GM18517 (cell line): ENCODE data around the gene CHN1.

Source experiments
- ATAC-seq: cut with Tn5 transposase; IDR thresholded peaks from one replicate; pipeline ENCODE4 v1.9.1; 2021; ENCODE audit warnings: mild to moderate bottlenecking, moderate library complexity; ENCODE audit not compliant: unreplicated experiment

CHN1 gene

DNA sequence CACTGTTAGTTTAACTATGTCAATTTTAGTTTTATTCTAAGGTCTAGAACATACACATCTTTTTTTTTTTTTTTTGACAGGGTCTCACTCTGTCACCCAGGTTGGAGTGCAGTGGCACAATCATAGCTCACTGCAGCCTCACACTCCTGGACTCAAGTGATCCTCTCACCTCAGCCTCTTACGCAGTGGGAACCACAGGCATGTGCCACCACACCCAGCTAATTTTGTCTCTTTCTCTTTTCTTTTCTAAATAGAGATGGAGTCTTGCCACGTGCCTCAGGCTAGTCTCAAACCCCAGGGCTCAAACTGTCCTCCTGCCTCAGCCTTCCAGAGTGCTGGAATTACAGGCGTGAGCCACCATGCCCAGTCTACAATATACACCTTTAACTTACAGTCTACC is 171.4 kb downstream of the CHN1 start:
- ATAC-seq: no peak

DNA sequence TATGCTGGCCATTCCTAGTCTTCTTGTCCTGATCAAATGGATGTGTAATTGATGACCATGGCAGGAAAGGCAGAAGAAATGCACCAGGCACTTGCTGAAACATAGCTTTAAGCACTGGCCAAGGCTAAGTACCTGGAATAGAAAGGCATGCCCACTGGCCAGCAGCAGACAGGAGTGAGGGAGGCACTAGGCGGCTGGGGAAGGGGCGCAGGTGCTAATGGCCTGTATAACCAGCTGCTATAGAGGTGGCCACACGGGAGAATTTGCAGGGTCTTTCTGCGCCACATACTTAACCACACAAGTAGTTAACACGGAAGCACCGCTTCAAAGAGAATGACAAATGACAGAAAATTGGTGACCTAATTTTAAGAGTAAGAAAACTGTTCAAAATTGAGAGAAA is 174.6 kb downstream of the CHN1 start:
- no peak for ATAC-seq

DNA sequence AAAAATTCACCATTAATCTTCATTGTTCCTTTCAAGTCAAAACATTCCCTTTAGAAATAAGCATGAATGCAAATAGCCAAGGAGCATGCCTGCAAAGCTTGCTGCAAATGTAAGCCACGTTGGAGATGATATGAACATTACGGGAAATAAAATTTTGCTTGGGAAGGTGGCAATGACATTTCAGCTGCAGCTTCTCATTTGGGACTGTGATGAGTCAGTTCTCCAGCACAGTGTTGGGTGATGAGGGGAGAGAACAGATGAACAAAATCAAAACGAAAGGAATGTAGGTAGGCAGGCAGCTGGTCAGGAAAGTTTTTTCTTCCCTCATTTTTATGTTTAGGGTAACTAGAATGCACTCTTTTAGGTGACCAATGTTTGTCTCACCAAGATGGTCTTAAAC is 175.6 kb downstream of the CHN1 start:
- ATAC-seq: no peak

DNA sequence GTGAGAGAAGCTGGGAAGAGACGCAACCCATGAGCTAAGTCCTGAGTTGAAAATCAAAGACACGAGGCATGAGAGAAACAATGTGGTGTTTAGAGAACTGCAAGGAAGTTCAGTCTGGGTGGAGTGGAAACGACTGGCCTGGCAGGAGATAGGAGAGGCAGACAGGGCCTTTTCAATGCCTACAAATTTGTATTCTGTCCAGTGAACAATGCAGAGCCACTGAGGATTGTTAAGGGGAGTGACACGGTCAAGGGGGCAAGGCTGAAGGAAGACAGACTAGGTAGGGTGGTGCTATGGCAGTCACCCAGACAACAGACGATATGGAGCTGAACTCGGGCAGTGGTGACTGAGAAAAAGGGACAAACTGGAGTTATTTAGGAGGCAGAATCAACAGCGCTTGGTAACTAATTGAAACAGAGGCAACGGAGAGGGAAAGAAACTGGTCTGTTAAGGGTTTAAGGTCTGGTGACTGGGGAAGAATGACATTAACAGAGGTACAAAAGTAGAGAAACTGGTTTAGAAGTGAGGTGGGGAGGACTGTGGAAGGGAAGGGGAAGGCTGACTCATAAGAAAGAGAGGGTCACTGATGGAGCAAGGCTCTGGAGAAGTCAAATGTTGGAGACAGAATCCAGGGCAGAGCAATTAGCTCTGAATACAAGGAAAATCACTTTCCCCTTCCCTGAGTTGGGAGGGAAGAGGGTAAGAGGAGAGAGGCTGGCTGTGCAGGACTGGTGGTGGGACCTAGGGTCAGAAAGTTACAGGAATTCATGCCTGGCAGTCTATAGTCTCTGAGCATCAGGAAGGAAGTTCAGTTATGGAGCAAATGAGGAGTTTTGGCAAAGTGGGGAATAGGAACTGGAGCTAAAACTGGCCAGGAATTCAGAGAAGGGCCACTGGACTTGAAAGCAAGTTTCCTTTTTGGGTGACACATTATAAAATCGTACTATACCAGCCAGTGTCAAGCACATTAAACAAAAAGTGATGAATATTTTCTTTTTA is 177.5 kb downstream of the CHN1 start:
- no peak for ATAC-seq

DNA sequence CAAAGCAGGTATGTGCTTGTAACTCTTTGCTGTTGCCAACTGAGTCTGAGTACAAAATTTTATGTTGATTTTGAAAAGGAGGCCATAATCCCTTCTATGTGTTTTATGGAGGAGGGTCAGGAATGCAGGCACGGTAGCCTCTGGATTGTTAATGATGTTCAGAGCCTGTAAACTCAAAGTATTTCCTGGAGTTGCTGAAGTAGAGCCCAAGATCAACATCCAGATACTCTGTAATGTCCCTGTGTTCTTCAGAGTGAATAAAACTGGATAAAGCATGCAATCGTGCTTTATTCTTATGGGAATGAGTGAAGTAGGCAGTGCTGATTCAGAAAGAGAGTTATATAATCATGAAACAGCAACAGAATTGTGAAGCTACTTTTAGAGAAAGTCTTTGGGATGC is 179.1 kb downstream of the CHN1 start:
- no peak for ATAC-seq

DNA sequence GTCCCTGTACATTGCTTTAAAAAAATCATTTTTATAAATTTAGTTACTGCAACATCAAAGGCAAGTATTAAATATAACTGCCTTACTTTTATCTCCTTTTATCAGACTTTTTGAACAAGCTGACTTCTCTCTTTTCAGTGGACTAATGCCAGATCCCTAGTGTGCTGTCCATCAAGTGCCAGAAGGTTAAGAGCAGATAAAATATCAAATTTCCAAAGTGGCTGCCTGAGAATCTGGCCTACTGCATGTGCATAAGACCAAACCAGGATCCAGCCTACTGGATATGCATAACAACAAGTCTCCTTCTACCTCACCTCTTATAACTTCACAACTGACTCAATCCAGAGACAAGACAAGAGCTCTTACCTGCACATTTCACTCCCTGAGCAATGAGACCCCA is 181.1 kb downstream of the CHN1 start:
- no peak for ATAC-seq

DNA sequence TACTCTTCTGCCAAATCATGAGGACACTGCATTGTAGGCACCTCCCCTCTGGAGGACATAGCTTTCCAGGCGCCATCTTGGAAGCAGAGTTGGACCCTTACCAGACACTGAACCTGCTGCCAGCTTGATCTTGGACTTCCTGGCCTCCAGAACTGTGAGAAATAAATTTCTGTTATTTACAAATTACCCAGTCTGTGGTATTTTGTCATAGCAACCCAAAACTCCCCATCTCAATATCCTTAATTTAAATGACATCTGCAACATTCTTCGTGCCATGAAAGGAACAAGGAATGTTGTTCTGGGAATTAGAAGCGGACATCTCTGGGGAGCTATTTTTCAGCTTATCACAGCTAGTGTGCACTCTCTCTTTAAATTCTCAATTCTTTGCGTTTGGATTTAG is 183.6 kb downstream of the CHN1 start:
- ATAC-seq: no peak

DNA sequence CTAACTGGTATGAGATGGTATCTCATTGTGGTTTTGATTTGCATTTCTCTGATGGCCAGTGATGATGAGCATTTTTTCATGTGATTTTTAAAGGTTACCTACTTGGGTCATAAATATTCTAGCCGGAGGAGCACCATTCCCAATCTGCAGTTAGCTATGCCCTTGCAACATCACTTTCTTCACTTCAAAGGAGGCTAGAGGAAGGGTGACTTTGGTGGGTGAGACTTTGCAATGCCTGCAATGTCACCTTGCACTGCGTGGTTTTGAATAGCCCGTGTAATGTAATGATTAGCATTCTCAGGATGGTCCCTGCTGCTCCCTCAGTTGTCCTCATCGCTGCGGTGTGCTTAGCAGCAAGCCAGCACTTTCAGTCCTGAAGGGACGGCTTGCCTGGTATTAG is 184.8 kb downstream of the CHN1 start:
- ATAC-seq: no peak

DNA sequence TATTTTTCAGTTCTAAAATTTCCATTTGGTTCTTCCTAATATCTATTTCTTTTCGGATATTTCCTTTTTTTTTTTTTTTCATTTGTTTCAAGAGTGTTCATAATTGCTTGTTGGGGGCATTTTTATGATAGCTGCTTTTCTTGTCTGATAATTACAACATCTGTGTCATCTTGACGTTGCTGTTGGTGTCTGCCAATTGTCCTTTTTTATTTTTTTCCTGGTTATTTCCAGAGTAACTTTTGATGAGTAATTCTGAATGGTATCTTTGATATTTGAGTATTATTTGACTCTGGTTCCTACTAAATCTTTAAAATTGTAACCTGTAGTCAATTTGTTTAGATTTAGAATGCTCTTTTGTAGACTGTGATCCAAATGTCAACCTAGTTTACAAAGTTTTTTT is 189.7 kb downstream of the CHN1 start:
- ATAC-seq: no peak

DNA sequence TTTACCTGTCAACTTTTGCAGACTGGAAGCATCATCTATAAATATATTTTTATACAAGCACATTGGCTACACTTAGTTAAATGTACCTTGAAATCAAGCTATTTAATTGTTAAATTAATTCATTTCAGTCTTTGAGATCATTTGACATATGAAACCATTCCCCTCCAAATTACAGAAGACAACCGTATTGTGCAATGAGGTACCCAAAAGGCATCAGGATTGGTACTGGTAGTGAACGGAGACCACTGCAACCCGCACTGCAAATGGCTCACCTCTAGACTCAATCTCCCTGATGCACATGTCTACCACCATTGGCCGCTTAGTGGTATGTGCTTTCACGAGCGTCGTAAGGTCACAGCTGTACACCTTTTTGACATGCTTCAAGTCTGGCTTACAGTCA is 193.1 kb downstream of the CHN1 start:
- ATAC-seq: no peak

DNA sequence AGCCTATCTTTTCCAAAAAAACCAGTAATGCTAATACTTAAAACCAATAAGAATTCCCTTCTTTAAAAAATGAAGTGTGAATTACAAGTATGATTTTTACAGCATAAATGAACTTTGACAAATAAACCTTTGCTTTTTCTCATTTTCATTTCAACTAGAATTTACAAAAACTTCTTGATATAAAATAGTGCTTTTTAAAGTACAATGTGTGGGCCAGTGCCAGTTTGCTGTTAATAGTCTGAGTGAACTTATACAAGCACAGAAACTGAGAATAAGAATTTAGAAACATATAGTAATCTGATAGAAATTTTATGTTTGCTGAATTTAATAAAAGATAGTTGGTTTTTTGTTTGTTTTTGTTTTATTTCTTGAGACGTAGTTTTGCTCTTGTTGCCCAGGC is 197.2 kb downstream of the CHN1 start:
- no peak for ATAC-seq

DNA sequence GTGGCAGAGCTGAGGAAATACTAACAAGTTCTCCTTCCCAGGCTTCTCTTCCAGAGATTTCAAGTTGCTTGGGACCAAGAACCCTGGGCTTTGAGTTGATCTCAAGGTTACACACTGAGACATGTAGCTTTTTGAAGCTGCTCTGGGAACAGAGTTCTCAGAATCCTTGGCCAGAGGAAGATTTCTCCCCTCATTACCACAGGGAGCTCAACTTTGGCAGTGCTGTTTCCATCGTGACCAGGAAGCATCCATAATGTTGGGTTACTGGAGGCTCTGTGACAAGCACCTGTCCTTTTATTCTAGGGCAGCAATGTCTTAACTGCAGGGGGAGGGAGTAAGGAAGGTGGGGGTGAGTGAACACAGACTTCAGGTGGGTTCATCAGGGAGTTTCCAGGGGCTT is 199.4 kb downstream of the CHN1 start:
- no peak for ATAC-seq

DNA sequence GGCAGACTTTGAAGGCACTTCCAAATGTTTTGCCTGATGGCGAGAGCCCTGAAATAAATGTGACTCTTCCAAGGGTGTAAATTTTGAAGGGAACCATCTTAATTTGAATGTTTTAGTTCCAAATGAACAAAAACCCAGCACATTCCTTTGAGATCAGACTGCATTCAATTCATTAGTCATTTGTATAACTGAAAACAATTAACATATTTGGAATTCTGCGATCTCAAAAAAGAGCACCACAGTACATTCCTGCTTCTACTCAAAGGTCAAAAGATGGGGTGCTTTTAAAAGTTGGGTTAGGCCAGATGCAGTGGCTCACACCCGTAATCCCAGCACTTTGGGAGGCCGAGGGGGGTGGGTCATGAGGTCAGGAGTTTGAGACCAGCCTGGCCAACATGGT is 202.7 kb downstream of the CHN1 start:
- ATAC-seq: no peak

DNA sequence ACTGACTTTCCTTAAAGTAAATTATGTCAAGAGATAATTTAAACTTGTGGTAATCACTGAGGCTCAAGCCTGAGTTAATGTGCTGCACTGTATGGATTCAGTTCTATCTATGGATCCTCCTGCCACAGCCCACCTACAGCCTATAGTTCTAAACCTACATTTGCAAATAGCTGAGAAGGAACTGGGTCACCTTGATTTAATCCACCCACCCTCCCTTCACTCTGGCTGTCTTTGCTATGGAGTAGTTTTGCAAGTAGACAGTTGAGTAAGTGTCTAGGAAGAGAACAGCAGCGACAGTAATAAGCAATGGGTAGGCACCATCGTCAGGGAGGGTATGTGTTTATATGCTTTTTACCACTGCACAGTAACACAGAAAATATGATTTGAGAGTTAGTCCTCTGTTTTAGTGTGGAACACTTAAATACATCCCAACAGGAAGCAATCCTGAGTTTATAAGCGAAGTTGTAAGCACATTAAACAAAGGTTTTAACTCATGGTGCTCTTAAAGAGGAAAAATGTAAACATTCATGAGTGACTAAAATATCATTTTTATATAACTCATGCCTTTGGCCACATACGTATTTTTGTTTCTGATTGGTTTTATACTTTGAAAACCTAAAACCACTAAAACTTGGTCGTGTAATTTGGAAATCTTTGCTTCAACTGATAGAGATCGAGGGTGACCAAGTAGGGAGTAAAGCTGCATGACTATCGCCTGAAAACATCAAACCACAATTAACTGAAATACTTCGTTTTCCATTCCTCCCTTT is 204.6 kb downstream of the CHN1 start:
- no peak for ATAC-seq

DNA sequence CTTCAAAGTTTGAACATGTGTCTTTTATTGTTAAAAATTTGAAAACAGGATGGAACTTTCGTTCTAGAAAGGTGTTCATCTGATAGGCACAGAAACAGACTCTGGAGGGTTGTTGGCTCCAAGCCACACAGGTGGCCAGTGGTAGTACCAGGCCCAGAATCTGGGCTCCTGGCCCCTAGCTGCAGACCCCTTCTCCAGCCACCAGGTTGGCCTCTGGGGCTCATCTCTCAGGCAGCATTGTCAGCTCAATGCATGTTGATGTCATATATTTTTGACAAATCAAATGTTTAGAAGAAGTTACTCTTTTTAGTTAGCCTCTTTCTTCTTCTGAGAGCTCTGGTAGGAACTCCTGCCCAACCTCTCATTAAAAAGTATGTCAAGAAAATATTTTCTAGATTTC is 206.4 kb downstream of the CHN1 start:
- ATAC-seq: no peak

DNA sequence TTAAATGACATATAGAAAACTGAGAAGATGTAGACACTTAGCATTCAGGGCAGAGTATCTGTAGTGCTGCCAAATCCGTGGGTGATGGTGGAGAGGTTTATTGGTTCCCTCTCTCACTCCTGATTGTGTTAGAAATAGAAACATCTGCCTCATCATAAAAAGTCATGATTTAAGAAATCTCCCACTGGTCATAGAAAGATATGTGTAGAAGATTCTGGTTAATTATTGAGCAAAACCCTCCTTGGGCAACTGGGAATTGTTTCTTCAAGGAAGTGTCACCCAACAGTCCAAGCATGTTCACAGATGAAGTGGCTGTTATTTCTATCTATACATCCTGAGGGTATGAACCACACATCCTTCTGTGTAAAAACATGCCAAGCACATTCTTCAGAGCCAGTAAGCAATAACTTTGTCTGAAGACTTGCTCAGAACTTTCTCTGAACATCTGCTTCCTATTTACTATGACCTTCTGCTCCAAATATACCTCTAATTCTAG is 207.4 kb downstream of the CHN1 start:
- ATAC-seq: no peak

DNA sequence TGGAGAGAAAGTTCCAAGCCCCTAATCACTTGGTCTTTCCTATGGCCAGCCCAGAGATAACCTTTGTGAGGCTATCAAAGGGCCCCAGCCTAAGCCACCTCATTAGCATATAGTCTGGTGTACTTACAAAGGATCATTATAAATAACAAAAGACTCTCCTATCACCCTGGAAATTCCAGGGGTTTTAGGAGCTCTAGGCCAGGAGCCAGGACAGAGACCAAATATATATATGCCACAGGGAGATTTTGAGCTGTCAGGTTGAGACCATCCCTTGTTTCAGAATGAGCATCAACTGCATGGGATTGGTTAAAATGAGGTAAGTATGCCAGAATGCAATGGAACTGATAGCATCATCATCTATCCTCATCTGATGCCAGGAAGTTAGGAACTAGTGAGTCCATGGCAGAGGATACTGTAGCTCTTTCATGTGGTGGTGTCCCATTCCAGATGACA is 208.8 kb downstream of the CHN1 start:
- ATAC-seq: no peak

DNA sequence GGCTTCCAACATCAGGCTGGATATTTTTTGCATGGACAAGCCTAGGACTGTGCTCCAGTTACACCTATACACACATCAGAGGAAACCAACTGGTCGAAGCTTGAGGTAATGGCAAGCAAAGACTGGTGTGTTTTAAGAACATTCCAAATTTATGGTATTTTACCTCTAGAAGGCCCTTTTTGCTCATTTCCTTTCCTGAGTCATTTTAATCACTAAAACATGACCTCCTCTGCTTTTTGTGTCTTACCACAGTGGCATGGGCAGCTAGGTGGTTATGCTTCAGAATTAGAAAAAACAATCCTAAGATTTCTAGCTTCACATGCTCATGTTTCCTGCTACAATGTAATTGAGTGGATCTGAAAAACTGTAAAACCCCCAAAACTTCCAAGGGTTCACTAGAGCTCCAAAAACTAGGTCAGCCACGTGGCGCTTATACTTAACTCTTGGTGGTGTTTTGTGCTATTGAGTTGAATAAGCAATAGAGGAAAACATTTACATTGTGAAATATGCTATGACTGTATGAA is 210.3 kb downstream of the CHN1 start:
- ATAC-seq: no peak

DNA sequence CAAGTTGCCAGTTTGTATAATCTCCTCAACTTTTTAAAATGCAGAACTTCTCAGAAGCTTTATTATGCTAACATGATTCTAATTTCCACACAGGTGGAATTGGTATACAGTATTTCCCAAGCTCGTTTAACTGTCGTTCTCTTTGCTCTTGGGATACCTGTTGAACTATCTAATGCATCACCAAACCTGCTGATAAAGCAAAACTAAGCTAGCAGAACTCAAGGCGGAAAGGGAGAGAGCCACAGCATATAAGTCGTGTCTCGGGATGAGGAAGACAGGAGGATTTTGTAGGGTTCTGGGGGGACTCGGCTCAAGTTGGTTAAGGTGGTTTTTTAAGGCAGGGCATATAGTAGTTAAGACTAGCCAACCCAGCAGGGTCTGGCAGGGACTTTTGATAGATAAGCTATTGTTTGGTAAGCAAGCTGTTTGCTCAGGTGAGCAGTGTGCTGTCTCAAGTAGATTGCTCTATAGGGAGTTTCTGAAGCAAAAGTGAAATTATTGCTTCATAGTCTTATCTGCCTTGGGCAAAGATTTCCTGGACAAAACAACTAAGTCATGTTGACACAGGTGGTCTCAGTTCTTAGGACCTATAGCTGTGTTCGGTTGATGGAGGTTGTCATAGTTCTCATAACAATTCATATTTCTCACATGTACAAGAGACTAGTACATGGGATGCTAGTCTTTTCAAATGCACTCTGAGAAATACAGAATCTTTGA is 212.7 kb downstream of the CHN1 start:
- no peak for ATAC-seq

DNA sequence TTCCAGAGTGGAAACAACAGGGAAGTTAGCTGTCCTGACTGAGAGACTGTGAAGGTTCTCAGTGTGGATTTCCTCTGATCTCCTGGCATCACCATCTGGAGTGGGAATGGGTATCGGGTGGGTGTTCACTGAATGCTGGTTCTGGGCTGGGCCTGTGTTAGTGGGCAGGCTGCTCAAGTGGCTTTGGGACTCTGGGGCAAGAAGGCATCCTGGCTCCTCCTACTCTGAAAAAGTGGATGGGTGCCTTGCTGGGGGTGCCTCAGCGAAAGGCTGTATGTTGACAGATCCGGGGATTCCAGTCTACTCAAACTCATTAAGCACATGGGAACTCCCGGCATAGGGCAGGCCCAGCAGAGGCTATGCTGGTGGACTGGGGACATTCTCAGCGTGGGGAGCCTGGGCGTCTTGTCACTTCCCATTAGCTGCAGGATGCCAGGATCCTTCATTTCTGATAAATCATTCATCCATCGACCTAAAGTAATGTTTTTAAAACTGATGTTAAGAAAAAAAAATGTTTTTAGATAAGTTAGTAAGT is 213.4 kb downstream of the CHN1 start:
- no peak for ATAC-seq

DNA sequence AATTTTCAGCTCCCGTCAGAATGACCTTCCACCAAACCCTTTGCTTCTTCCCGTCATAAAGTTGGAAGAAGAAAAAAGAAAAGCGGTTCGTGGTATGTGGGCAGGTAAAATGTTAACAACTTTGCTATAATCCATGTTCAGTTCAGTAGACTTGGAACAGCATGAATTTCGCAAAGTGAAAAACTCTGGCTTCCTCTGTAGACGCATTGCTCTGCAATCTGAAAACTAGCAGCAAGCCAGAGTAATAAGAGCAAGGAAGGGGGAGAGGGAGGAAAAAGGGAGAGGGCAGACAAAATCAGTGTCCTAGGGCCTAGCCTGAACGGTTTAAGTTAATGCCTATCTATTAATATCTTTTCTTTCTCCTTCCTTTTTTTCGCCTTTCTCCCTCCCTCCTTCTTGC is 214.2 kb downstream of the CHN1 start:
- no peak for ATAC-seq
